ENCODE results near the gene LAPTM5.

Gene LAPTM5

GRCh38 chr1:30729901-30730300, 27.7 kb downstream of the LAPTM5 start:
- TF ChIP-seq CTCF (IDR thresholded peaks at IDR 0.05; ENCODE audit: low read depth, low read length) = no peak
- no peak for DNase-seq (ENCODE audit: extremely low read depth, low read depth)

GRCh38 chr1:30728832-30729638, 28.5 kb downstream of the LAPTM5 start:
- TF ChIP-seq CTCF (IDR thresholded peaks at IDR 0.05; ENCODE audit: low read depth, low read length) = no peak
- no peak for DNase-seq (ENCODE audit: extremely low read depth, low read depth)

GRCh38 chr1:30728340-30728739, 29.2 kb downstream of the LAPTM5 start:
- DNase-seq (ENCODE audit: extremely low read depth, low read depth) = no peak
- TF ChIP-seq CTCF (IDR thresholded peaks at IDR 0.05; ENCODE audit: low read depth, low read length) = no peak

- TF ChIP-seq CTCF (IDR thresholded peaks at IDR 0.05; ENCODE audit: low read depth, low read length) = no peak
- DNase-seq (ENCODE audit: extremely low read depth, low read depth) = no peak
Measured at GRCh38 chr1:30727824-30728223, 29.8 kb downstream of the LAPTM5 start.

- no peak for TF ChIP-seq CTCF (IDR thresholded peaks at IDR 0.05; ENCODE audit: low read depth, low read length)
- DNase-seq (ENCODE audit: extremely low read depth, low read depth) = no peak
Measured at GRCh38 chr1:30726773-30727684, 30.5 kb downstream of the LAPTM5 start.

- DNase-seq (ENCODE audit: extremely low read depth, low read depth) = no peak
- no peak for TF ChIP-seq CTCF (IDR thresholded peaks at IDR 0.05; ENCODE audit: low read depth, low read length)
Measured at GRCh38 chr1:30726236-30726635, 31.3 kb downstream of the LAPTM5 start.

Data from AG09319 (cell line).